A673 (cell line): ENCODE measurements around the gene TMEM126B.
"Not testable (repeated sequence)": the region's sequence is repeated elsewhere in the genome, so short reads cannot be mapped to it uniquely, and the experiment has no call there.

Source experiments
- CTCF ChIP-seq: fragments of 300-800, 200-600 bp; sonication (generic); conservative IDR thresholded peaks from 2 replicates; pipeline ENCODE4 v1.5.1; 2017; ENCODE audit warnings: low read depth, mild to moderate bottlenecking, antibody characterized with exemption, low read length, moderate library complexity, mixed read lengths
- EZH2 ChIP-seq: fragments of 200-600 bp; sonication (generic); IDR thresholded peaks from 2 replicates; pipeline ENCODE4 v1.6.1; 2017; ENCODE audit warnings: borderline replicate concordance, low read depth, mild to moderate bottlenecking, mixed read lengths, antibody characterized with exemption, low read length; ENCODE audit not compliant: poor library complexity, severe bottlenecking

- TF ChIP-seq CTCF, EZH2: not testable (repeated sequence)
Observed at GRCh38 chr11:85670949-85671663, 42.7 kb downstream of the TMEM126B start.
